Loucy (cell line): ENCODE data around the gene CAMSAP1.

Source experiments
- CTCF ChIP-seq: fragments of 200-600 bp; sonication (generic); conservative IDR thresholded peaks from 2 replicates; pipeline ENCODE4 v1.5.1; 2014; ENCODE audit warnings: mild to moderate bottlenecking, antibody characterized with exemption, low read length
- EZH2phosphoT487 ChIP-seq: fragments of 200-600 bp; IDR thresholded peaks from 2 replicates; pipeline ENCODE4 v1.6.1; 2018; ENCODE audit warnings: antibody characterized with exemption, mild to moderate bottlenecking, moderate library complexity, borderline replicate concordance

GRCh38 chr9:135830496-135830895 lies 76.8 kb downstream of the CAMSAP1 start:
- no peak for TF ChIP-seq CTCF
- TF ChIP-seq EZH2phosphoT487: no peak
